ENCODE measurements around the gene RAB14. TPM values are rescaled to one million over a fixed set of nuclear protein-coding genes. Genes with fewer than 3 reads are reported as not detected.

RAB14 gene
- polyA plus RNA-seq, 1 donor from 2014 or later: 94.5 TPM

DNA sequence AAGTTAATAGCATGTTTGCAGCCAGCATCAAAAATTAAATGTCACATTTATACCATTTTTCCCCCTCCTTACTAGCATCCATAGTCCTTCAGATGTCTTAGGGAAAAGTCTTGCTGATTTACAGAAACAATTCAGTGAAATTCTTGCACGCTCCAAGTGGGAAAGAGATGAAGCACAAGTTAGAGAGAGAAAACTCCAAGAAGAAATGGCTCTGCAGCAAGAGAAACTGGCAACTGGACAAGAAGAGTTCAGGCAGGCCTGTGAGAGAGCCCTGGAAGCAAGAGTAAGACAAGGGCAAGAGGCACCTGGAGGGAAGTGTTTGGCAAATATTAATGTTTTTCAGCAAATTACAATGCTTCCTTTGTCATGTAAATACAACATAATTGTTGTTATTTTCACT is 60.4 kb downstream of the RAB14 start:
- H3K4me3 ChIP-seq (ENCODE audit: low read length): no peak overlapping the region
- no peaks in the 10 kb centered on the region for H3K79me2 ChIP-seq (replicated peaks; ENCODE audit: insufficient read depth, low read length)
- no peak overlapping the region for H3K27ac ChIP-seq (ENCODE audit: low read length)
- no peaks in the 10 kb centered on the region for H3F3A ChIP-seq (ENCODE audit: insufficient read depth, low read length, poor library complexity, severe bottlenecking)
- no peaks in the 10 kb centered on the region for H4K20me1 ChIP-seq (ENCODE audit: insufficient read depth)
- H3K36me3 ChIP-seq (ENCODE audit: insufficient read depth, low read length): peaks cover 17% of the 10 kb centered on the region
- no peaks in the 10 kb centered on the region for H3K9me2 ChIP-seq (ENCODE audit: insufficient read depth, low read length)
- H3K27me3 ChIP-seq (ENCODE audit: insufficient read depth, low read depth, low read length): no peaks in the 10 kb centered on the region
- no peak overlapping the region for H2AFZ ChIP-seq (ENCODE audit: low read depth, low read length)
- TF ChIP-seq EZH2 (IDR thresholded peaks at IDR 0.05; ENCODE audit: borderline replicate concordance, insufficient read depth, low read length, poor library complexity, severe bottlenecking): no peak
- H3K4me2 ChIP-seq (ENCODE audit: low read length): no peak overlapping the region
- no peak overlapping the region for H3K9ac ChIP-seq (ENCODE audit: low read length)
- no peaks in the 10 kb centered on the region for H3K9me3 ChIP-seq (ENCODE audit: low read length)

DNA sequence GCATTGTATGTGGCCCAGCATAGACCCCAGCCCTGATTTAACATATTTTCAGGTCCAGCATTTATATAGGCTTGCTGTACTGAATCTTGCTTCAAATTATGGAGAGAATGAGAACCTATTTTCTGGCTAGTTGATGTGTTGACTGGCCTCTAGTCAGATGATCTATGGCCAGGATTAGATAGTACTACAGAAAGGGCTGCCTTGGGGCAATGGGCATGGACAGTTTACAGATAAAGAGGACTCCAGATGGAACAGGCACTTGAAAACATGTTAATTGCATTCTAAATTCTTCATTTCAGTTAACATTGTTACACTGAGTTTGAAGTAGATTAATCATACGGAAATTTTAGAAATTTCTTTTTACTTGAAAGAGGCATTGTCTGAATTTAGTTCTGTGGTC is 61.5 kb downstream of the RAB14 start:
- H3F3A ChIP-seq (ENCODE audit: insufficient read depth, low read length, poor library complexity, severe bottlenecking): no peaks in the 10 kb centered on the region
- H3K27me3 ChIP-seq (ENCODE audit: insufficient read depth, low read depth, low read length): no peaks in the 10 kb centered on the region
- no peaks in the 10 kb centered on the region for H4K20me1 ChIP-seq (ENCODE audit: insufficient read depth)
- no peak overlapping the region for H2AFZ ChIP-seq (ENCODE audit: low read depth, low read length)
- H3K9me3 ChIP-seq (ENCODE audit: low read length): no peaks in the 10 kb centered on the region
- no peak overlapping the region for H3K9ac ChIP-seq (ENCODE audit: low read length)
- no peak overlapping the region for H3K27ac ChIP-seq (ENCODE audit: low read length)
- H3K4me3 ChIP-seq (ENCODE audit: low read length): no peak overlapping the region
- H3K79me2 ChIP-seq (replicated peaks; ENCODE audit: insufficient read depth, low read length): no peaks in the 10 kb centered on the region
- TF ChIP-seq EZH2 (IDR thresholded peaks at IDR 0.05; ENCODE audit: borderline replicate concordance, insufficient read depth, low read length, poor library complexity, severe bottlenecking) (no peak), TAF1 (IDR thresholded peaks at IDR 0.05; ENCODE audit: low read depth) (no peak), POLR2AphosphoS5 (IDR thresholded peaks at IDR 0.05) (no peak), MXI1 (conservative IDR thresholded peaks at IDR 0.05; ENCODE audit: poor library complexity, severe bottlenecking) (no peak), SMC3 (conservative IDR thresholded peaks at IDR 0.05; ENCODE audit: poor library complexity) (no peak)
- TF ChIP-seq, protein P1, sequence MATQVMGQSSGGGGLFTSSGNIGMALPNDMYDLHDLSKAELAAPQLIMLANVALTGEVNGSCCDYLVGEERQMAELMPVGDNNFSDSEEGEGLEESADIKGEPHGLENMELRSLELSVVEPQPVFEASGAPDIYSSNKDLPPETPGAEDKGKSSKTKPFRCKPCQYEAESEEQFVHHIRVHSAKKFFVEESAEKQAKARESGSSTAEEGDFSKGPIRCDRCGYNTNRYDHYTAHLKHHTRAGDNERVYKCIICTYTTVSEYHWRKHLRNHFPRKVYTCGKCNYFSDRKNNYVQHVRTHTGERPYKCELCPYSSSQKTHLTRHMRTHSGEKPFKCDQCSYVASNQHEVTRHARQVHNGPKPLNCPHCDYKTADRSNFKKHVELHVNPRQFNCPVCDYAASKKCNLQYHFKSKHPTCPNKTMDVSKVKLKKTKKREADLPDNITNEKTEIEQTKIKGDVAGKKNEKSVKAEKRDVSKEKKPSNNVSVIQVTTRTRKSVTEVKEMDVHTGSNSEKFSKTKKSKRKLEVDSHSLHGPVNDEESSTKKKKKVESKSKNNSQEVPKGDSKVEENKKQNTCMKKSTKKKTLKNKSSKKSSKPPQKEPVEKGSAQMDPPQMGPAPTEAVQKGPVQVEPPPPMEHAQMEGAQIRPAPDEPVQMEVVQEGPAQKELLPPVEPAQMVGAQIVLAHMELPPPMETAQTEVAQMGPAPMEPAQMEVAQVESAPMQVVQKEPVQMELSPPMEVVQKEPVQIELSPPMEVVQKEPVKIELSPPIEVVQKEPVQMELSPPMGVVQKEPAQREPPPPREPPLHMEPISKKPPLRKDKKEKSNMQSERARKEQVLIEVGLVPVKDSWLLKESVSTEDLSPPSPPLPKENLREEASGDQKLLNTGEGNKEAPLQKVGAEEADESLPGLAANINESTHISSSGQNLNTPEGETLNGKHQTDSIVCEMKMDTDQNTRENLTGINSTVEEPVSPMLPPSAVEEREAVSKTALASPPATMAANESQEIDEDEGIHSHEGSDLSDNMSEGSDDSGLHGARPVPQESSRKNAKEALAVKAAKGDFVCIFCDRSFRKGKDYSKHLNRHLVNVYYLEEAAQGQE (IDR thresholded peaks at IDR 0.05; ENCODE audit: borderline replicate concordance): no peak
- no peak overlapping the region for H3K4me2 ChIP-seq (ENCODE audit: low read length)
- no peaks in the 10 kb centered on the region for H3K9me2 ChIP-seq (ENCODE audit: insufficient read depth, low read length)
- H3K36me3 ChIP-seq (ENCODE audit: insufficient read depth, low read length): peaks cover 17% of the 10 kb centered on the region

DNA sequence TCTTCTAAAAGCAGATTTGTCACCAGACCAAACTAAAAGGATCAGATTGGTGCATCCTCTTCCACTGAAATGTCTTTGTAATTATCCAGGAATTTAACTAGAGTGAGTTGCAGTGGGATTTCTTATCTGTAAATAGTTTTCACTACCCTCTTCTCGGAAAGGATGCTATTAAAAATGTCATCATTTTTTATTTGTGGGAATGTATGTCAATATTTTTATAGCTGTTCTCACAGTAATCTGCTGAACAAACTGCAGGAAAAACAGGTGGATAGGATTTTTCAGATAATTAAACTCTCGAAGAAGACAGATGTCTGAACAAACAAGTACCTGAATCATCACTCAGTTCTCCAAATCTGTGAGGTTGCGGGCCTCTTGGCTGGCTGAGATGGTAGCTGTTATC is 62.7 kb downstream of the RAB14 start:
- no peak overlapping the region for H3K9ac ChIP-seq (ENCODE audit: low read length)
- H3K27ac ChIP-seq (ENCODE audit: low read length): no peak overlapping the region
- no peaks in the 10 kb centered on the region for H3K9me2 ChIP-seq (ENCODE audit: insufficient read depth, low read length)
- H3K79me2 ChIP-seq (replicated peaks; ENCODE audit: insufficient read depth, low read length): no peaks in the 10 kb centered on the region
- no peak overlapping the region for H3K4me3 ChIP-seq (ENCODE audit: low read length)
- no peaks in the 10 kb centered on the region for H4K20me1 ChIP-seq (ENCODE audit: insufficient read depth)
- H3K9me3 ChIP-seq (ENCODE audit: low read length): no peaks in the 10 kb centered on the region
- no peak for TF ChIP-seq SMC3 (conservative IDR thresholded peaks at IDR 0.05; ENCODE audit: poor library complexity)
- no peak for TF ChIP-seq EZH2 (IDR thresholded peaks at IDR 0.05; ENCODE audit: borderline replicate concordance, insufficient read depth, low read length, poor library complexity, severe bottlenecking)
- TF ChIP-seq RAD21 (conservative IDR thresholded peaks at IDR 0.05): no peak
- TF ChIP-seq, protein P2, sequence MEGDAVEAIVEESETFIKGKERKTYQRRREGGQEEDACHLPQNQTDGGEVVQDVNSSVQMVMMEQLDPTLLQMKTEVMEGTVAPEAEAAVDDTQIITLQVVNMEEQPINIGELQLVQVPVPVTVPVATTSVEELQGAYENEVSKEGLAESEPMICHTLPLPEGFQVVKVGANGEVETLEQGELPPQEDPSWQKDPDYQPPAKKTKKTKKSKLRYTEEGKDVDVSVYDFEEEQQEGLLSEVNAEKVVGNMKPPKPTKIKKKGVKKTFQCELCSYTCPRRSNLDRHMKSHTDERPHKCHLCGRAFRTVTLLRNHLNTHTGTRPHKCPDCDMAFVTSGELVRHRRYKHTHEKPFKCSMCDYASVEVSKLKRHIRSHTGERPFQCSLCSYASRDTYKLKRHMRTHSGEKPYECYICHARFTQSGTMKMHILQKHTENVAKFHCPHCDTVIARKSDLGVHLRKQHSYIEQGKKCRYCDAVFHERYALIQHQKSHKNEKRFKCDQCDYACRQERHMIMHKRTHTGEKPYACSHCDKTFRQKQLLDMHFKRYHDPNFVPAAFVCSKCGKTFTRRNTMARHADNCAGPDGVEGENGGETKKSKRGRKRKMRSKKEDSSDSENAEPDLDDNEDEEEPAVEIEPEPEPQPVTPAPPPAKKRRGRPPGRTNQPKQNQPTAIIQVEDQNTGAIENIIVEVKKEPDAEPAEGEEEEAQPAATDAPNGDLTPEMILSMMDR (IDR thresholded peaks at IDR 0.05; ENCODE audit: poor library complexity, severe bottlenecking): no peak
- TF ChIP-seq, protein P1 (IDR thresholded peaks at IDR 0.05; ENCODE audit: borderline replicate concordance): no peak
- H3K36me3 ChIP-seq (ENCODE audit: insufficient read depth, low read length): peaks cover 10% of the 10 kb centered on the region
- H2AFZ ChIP-seq (ENCODE audit: low read depth, low read length): no peak overlapping the region
- no peak overlapping the region for H3K4me2 ChIP-seq (ENCODE audit: low read length)
- H3K27me3 ChIP-seq (ENCODE audit: insufficient read depth, low read depth, low read length): no peaks in the 10 kb centered on the region
- no peaks in the 10 kb centered on the region for H3F3A ChIP-seq (ENCODE audit: insufficient read depth, low read length, poor library complexity, severe bottlenecking)
